ENCODE results near the gene DEFB128. TPM values are rescaled to one million over a fixed set of nuclear protein-coding genes. Genes with fewer than 3 reads are reported as not detected.

Gene DEFB128
- total RNA-seq, 2 donors from 2014 or later: not detected

GRCh38 chr20:145877-146276 lies 43.6 kb downstream of the DEFB128 start:
- H3K36me3 Mint-ChIP-seq (ENCODE audit: low read depth): no peaks in the 10 kb centered on the region
- DNase-seq: peak; percentile 50
- 79% methylated on average over 2 of the region's 2 CpGs; no CpG with 5 or more reads in 1 of the 2 experiments for WGBS, 2 experiments (ENCODE audit: insufficient coverage in 1 of 2, insufficient read length in 1 of 2)
- H3K36me3 ChIP-seq (ENCODE audit: control insufficient read depth, insufficient read depth, low read length): no peaks in the 10 kb centered on the region
- no peaks in the 10 kb centered on the region for H3K9me3 ChIP-seq (ENCODE audit: control insufficient read depth, low read length)
- no peaks in the 10 kb centered on the region for H3K27me3 Mint-ChIP-seq (ENCODE audit: insufficient read depth)
- H3K27ac Mint-ChIP-seq: peak overlapping the region; percentile 26
- H3K27ac ChIP-seq (ENCODE audit: low read depth, low read length): no peak overlapping the region
- H3K4me3 ChIP-seq (ENCODE audit: low read length): no peak overlapping the region
- no peak overlapping the region for H3K9ac ChIP-seq (ENCODE audit: extremely low read depth, low read length, poor library complexity, severe bottlenecking)
- TF ChIP-seq, protein P1, sequence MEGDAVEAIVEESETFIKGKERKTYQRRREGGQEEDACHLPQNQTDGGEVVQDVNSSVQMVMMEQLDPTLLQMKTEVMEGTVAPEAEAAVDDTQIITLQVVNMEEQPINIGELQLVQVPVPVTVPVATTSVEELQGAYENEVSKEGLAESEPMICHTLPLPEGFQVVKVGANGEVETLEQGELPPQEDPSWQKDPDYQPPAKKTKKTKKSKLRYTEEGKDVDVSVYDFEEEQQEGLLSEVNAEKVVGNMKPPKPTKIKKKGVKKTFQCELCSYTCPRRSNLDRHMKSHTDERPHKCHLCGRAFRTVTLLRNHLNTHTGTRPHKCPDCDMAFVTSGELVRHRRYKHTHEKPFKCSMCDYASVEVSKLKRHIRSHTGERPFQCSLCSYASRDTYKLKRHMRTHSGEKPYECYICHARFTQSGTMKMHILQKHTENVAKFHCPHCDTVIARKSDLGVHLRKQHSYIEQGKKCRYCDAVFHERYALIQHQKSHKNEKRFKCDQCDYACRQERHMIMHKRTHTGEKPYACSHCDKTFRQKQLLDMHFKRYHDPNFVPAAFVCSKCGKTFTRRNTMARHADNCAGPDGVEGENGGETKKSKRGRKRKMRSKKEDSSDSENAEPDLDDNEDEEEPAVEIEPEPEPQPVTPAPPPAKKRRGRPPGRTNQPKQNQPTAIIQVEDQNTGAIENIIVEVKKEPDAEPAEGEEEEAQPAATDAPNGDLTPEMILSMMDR (conservative IDR thresholded peaks at IDR 0.05): no peak
- H3K27me3 ChIP-seq (ENCODE audit: control insufficient read depth, insufficient read depth, low read length, poor library complexity, severe bottlenecking): no peaks in the 10 kb centered on the region
- no peaks in the 10 kb centered on the region for H3K9me3 Mint-ChIP-seq
- H3K4me1 ChIP-seq (ENCODE audit: control insufficient read depth, insufficient read depth, low read length): no peaks in the 10 kb centered on the region
- H3K4me3 Mint-ChIP-seq: no peak overlapping the region
- H3K4me1 Mint-ChIP-seq: peaks cover 9% of the 10 kb centered on the region

DNA sequence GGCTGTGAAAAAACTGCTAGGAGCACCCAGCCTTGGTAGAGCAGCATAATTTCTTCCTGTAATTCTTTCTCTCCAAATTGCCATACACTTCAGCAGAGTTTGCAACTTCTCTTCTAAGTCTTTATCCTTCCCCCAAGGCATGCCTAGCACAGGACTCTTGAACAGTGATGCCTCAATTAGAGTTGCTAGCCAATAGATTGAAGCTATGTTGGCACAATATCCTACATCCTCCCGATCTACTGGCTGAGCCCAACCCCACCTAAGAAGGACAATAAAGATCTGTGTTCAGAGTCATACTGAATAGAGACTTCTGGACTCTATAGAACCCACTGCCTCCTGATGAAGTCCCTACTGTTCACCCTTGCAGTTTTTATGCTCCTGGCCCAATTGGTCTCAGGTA lies 47.2 kb downstream of the DEFB128 start, which contains the start of gene DEFB126:
TSS of gene DEFB126 (plus strand) at position 301 of the 400 bp plus-strand sequence. CDS start at position 340, 39 bp downstream.
- Histone ChIP-seq H3K36me3 (ENCODE audit: control insufficient read depth, insufficient read depth, low read length) (no peaks in the 10 kb centered on the region), H3K9me3 (ENCODE audit: control insufficient read depth, low read length) (peaks cover 7% of the 10 kb centered on the region), H3K4me3 (ENCODE audit: low read length) (no peak within 1 kb of the TSS), H3K9ac (ENCODE audit: extremely low read depth, low read length, poor library complexity, severe bottlenecking) (no peak within 1 kb of the TSS), H3K4me1 (ENCODE audit: control insufficient read depth, insufficient read depth, low read length) (no peaks in the 10 kb centered on the region), H3K27ac (ENCODE audit: low read depth, low read length) (no peak within 1 kb of the TSS), H3K27me3 (ENCODE audit: control insufficient read depth, insufficient read depth, low read length, poor library complexity, severe bottlenecking) (no peaks in the 10 kb centered on the region)
- TF ChIP-seq, protein P1 (conservative IDR thresholded peaks at IDR 0.05): no peak
- H3K27me3 Mint-ChIP-seq (ENCODE audit: insufficient read depth): no peaks in the 10 kb centered on the region
- DNase-seq: no peak
- H3K36me3 Mint-ChIP-seq (ENCODE audit: low read depth): no peaks in the 10 kb centered on the region
- no peak within 1 kb of the TSS for H3K4me3 Mint-ChIP-seq
- peaks cover 11% of the 10 kb centered on the region for H3K9me3 Mint-ChIP-seq
- WGBS, 2 experiments (ENCODE audit: insufficient coverage in 1 of 2, insufficient read length in 1 of 2): 82% methylated on average over 1 of the region's 1 CpG; no CpG with 5 or more reads in 1 of the 2 experiments
- H3K27ac Mint-ChIP-seq: no peak within 1 kb of the TSS
- H3K4me1 Mint-ChIP-seq: peaks cover 14% of the 10 kb centered on the region

Other genes starting within 250 kb of the DEFB128 start
- not detected for gene DEFB125, start 102.0 kb downstream of the DEFB128 start, total RNA-seq
- gene DEFB126, start 47.1 kb downstream of the DEFB128 start, total RNA-seq: not detected
- gene DEFB127, start 32.3 kb downstream of the DEFB128 start, total RNA-seq: not detected
- gene DEFB129, start 37.5 kb upstream of the DEFB128 start, total RNA-seq: not detected
- gene DEFB132, start 68.0 kb upstream of the DEFB128 start, total RNA-seq: not detected
- gene C20orf96, start 101.0 kb upstream of the DEFB128 start, total RNA-seq: 10 to 100 TPM; 21.8 to 29.4 TPM
- gene ZCCHC3, start 107.9 kb upstream of the DEFB128 start, total RNA-seq: 10 to 100 TPM; 39.5 to 46.1 TPM
- gene SOX12, start 135.8 kb upstream of the DEFB128 start, total RNA-seq: 10 to 100 TPM; 71.4 to 81.7 TPM
- gene NRSN2, start 157.4 kb upstream of the DEFB128 start, total RNA-seq: 10 to 100 TPM; 24.7 to 38.4 TPM
- gene TRIB3, start 191.0 kb upstream of the DEFB128 start, total RNA-seq: 1 to 10 TPM; 4.0 TPM
- gene RBCK1, start 218.6 kb upstream of the DEFB128 start, total RNA-seq: 10 to 100 TPM; 61.7 to 63.7 TPM